GM18873 (cell line): ENCODE measurements around the gene C1QL4.
"Not testable (repeated sequence)": the region's sequence is repeated elsewhere in the genome, so short reads cannot be mapped to it uniquely, and the experiment has no call there.

Source experiments
- ATAC-seq: cut with Tn5 transposase; IDR thresholded peaks from one replicate; pipeline ENCODE4 v1.9.1; 2021; ENCODE audit warnings: mild to moderate bottlenecking, moderate library complexity, moderate number of reproducible peaks; ENCODE audit not compliant: unreplicated experiment, low FRiP score

Gene C1QL4

GRCh38 chr12:49283541-49284429 lies 53.2 kb downstream of the C1QL4 start:
- no peak for ATAC-seq

- not testable (repeated sequence) for ATAC-seq
Measured at GRCh38 chr12:49282740-49283375, 54.1 kb downstream of the C1QL4 start.
